Measurements from ENCODE around the gene MYRIP.
A peak's percentile ranks its signal among the peaks of the same experiment; 100 is the strongest.
"Not testable (repeated sequence)": the region's sequence is repeated elsewhere in the genome, so short reads cannot be mapped to it uniquely, and the experiment has no call there.

MYRIP gene

DNA sequence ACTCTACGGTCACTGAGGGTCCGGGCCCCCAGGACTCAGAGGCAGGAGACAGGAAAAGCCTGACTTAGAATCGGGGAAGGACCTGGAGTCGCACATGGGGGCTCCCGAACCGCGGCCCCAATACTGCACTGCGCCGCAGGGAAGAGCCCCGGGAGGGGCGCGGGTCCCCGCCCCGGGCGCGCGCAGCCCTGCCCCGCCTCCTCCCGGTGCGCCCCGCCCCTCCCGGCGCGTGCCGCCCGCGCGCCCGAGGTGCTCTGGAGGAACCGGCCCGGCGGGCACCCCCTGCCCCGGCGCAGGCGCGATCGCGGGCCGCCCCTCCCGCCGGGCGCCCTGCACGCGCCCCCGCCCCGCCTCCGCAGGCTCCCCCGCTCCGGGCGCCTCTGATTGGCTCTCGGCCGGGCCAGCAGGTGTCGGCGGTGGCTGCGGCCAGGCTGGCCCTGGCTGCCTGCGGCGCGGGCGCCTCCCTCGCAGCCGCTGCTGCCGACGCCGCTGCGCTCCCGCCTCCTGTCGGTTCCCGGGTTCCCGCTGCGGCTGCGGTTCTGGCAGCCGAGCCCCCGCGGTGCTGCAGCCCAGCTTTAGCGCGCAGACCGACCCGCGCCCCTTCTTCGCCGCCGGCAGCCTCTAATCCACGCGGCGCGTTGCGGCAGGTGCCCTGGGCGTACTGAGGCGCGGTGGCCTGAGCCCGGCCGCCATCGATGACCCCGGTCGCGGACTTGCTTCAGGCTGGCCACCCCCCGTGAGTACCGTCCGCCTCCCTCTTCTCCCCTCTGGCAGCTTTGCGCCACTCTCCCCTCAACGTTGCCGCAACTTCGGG is at the start of gene MYRIP:
MYRIP (plus strand) TSS at position 429 of the 814 bp plus-strand sequence. CDS start 91,208 bp downstream, outside the sequence.
- peak; percentile 35 for DNase-seq

DNA sequence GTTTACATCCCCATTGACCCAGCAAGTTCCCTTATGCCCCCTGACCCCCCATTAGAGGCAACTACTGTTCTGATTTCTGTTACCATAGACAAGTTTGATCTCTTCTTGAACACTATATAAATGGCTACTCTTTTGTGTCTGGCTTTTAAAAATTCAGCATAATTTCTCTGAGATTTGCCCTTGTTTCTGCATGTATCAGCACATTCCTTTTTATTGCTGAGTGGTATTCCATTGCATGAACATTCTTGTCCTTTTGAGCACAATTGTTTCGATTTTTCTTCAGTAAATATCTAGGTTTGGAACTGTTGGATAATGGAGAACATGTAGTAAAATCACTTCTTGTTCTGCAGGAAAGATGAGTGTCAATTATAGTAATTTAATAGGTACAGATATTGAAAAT is 49.1 kb upstream of the MYRIP start:
- DNase-seq = no peak

DNA sequence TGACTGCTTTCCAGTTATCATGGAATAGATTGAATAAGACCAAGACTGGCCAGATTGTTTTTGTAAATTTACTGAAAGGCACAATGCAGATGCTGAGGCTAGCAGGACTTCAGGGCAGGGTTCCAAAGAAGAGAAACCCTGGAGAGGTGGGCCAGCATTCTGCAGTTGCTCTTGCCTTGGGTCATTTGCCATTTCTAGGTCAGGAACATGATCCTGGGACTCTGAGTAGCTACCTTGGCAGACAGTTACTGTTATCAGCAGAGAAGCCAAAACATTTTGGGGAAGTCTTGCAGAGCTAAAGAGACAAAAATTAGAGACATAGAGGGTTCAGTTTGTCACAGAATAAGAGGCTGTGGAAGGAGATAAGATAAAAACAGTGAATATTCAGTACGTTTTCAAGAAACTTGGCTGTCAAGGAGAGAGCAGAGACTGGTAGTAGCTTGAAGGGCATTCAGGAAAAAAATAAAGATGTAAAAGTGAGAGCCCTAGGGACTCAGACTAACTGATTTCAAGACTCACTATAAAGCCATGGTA is 46.8 kb upstream of the MYRIP start:
- no peak for DNase-seq

DNA sequence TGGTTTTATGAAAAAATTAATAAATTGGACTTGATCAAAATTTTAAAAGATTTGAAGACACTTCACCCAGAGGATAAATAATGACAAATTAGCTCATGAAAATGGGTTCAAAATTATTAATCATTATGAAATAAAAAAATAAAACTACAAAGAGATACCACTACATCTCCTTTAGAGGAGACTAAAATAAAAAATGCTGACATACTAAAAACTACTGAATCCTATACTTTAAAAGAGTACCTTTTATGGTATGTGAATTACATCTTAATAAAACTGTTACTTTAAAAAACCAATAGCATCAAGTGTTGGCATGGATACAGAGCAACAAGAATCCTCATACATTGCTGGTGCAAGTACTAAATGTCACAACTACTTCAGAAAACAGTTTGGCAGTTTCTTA is 46.0 kb upstream of the MYRIP start:
- DNase-seq = no peak

DNA sequence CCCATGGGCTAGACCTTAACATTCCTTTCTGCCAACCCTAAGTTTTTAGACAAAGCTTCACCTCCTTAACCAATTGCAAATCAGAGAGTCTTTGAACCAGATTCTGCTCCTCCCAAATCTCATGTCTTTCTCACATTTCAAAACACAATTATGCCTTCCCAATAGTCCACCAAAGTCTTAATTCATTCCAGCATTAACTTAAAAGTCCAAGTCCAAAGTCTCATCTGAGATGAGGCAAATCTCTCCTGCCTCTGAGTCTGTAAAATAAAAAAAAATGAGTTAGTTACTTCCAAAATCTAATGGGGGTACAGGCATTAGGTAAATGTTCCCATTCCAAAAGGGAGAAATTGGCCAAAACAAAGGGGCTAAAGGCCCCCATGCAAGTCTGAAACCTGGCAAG is 43.8 kb upstream of the MYRIP start:
- DNase-seq = no peak

DNA sequence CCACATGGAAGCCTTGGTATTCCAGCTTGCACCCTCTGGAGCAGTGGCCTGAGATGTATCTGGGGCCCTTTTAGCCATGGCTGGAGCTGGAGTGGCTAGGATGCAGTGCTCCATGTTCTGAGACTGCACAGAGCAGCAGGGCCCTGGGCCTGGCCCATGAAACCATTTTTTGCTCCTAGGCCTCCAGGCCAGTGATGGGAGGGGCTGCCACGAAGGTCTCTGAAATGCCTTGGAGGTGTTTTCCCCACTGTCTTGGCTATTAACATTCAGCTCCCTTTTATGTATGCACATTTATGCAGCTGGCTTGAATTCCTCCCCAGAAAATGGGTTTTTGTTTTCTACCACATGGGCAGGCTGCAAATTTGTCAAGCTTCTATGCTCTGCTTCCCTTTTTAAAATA is 43.0 kb upstream of the MYRIP start:
- DNase-seq = no peak

DNA sequence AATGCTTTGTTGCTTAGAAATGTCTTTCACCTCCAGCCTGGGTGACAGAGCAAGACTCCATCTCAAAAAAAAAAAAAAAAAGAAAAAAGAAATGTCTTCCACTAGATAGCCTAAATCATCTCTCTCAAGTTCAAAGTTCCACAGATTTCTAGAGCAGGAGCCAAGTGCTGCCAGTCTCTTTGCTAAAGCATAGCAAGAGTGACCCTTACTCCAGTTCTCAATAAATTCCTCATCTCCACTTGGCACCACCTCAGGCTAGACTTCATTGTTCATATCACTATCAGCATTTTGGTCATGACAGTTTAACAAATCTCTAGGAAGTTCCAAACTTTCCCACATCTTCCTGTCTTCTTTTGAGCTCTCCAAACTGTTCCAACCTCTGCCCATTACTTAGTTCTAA is 42.5 kb upstream of the MYRIP start:
- not testable (repeated sequence) for DNase-seq

DNA sequence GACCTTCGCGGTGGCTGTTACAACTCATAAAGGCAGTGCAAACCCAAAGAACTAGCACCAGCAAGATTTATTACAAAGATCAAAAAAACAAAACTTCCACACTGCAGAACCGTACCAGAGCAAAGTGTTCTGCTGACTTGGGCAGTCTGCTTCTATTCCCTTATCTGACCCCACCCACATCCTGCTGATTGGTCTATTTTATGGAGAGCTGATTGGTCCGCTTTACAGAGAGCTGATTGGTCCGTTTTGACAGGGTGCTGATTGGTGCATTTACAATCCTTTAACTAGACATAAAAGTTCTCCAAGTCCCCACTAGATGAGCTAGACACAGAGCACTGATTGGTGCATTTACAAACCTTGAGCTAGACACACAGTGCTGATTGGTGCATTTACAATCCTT is 31.2 kb upstream of the MYRIP start:
- DNase-seq = not testable (repeated sequence)

DNA sequence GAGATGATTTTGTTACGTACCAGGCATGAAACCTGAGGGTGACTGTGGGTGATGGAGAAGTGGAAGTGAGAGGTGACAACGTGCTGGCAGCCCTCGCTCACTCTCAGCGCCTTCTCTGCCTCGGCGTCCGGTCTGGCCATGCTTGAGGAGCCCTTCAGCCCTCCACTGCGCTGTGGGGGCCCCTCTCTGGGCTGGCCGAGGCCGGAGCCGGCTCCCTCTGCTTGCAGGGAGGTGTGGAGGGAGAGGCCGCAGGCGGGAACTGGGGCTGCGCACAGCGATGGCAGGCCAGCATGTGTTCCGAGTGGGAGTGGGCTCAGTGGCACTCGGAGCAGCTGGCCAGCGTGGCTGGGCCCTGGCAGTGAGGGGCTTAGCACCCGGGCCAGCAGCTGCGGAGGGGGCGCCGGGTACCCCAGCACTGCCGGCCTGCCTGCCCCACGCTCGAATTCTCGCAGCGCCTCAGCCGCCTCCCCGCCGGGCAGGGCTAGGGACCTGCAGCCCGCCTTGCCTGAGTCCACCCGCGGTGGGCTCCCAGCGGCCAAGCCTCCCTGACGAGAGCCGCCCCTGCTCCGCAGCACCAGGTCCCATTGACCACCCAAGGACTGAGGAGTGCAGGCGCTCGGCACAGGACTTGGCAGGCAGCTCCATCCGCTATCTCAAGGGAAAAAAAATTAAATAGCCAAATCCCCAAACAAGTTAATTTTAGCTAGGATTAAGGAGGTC is 29.7 kb upstream of the MYRIP start:
- no peak for DNase-seq

DNA sequence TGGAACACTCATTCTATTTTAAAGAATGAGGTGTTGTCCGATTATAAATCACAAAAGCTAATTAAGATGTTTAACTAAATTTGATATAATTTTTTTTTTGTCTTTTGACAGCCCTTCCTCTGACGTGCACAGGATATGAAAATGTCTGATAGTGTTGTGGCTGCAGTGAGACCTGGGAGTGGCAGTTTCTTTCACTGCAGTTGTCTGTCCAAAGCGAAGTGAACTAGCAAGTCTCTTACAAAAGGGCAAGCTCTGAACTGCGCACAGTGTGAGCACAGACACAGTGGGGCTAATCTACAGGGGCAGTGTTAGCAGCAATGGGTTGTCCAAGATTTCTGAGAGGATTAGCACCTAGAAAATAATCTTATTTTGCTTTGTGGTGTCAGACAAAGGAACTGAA is 29.1 kb upstream of the MYRIP start:
- no peak for DNase-seq

DNA sequence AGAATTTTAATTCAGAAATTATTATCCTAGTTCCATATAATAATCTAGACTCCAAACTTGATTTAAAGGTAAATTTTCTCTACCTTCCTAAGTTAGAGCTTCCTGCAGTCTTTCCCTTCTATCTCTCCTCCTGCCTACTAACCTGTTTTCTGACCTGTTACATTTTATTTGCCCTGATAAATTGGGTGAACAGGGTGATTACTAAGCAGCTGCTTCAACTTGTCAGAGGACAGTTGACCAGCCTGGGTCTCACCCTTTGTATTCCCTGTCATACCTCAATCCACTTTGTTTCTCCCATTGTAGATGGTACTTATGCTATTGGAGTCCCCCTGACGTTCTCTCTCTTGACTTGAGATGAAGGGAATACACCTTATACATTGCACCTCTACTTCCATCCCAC is 28.4 kb upstream of the MYRIP start:
- DNase-seq = no peak

DNA sequence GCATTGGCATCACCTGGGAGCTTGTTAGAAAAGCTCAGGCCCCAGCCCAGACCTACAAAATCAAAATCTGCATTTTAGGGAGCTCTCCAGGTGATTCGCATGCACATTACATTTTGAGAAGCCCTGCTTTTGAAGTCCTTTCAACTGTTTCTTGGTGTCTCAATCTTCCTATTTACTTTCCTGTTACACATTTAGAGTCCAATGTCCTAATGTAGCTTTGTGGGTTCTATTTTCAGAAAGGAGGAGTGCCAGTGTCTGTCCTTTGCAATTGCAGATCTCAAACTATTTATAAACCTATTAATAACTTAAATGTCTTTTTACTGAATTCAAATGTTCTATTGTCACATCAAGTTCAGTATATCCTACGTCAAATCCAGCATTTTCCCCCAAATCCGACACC is 27.8 kb upstream of the MYRIP start:
- no peak for DNase-seq

DNA sequence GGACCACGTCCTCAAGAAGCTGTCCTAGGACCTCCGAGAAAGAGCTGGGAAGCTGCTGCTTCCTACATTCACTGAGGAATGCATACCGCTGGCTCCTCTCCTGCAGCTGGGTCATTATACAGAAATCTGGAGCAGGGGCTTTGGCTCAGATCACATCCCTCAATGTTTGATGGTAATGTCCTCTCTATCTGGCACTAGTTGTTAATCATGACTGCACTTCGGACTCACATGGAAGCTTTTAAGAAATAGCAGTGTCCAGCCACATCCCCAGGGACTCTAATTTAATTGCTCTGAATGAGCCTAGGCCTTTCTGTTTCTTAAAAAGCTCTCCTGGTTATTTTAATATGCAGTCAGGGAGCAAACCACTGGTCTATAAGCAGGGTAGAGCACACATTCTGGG is 25.7 kb upstream of the MYRIP start:
- DNase-seq = no peak

DNA sequence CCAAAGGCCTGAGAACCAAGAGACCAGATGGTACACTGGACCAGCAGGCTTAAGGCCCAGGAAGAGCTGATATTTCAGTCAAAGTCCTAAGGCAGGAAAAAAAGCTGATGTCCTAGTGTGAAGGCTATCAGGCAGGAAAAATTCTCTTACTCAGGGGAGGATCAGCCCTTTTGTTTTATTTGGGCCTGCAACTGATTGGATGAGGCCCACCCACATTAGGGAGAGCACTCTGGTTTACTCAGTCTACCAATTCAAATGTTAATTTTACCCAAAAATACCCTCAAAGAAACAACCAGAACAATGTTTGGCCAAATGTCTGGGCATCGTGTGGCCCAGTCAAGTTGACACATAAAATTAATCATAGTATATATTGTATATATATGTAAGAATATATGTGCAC is 24.5 kb upstream of the MYRIP start:
- no peak for DNase-seq

DNA sequence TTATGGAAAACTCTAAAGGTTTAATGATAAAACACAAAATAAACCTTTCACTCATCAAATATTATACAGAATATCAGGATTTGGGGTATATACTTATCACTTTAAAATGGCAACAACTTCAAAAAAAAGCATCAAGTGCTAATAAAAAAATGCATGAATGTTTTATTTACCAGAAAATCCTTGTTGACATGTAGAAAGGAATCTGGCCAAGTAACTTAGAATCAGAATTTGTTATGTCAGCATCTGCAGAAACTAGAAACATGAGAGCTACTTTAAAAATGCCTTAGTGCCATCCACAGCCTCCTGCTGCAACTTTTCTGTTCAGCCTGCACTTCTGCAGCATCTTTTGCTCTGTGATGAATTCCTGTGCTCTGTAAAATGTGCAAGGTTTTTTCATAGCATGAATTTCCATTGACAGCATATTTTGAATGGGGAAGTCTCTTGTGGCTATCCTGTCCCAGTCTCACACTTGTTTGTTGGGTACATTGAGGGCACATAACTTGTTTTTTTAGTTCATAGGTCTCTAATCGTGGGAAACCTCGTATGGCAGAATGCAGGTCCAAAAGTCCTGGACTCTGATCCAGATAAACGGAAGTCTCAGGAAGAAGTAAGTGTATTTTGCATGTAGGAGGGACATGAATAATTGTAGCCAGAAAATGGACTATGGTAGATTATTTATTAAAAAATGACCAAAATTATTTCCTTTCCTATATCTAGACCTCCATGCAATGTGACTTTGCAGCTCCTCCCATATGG is 21.1 kb upstream of the MYRIP start:
- DNase-seq = no peak

DNA sequence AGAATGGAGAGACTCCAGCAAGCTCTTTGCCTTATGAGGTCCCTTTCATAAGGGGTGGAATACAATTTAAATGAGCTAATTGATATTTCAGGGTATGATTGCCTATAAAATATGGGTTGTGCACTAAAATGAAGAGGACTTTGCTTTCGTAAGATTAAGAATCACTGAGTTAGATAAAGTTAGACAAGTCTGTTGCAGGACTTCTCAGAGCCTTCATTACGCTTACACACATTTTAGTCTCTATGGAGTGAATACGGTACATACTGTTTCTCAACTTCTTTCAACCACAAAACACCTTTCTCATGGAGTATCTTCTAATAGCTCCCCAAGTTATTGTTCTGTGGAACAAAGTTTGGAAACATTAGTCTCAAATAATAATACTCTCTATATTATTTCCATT is 17.8 kb upstream of the MYRIP start:
- DNase-seq = no peak

DNA sequence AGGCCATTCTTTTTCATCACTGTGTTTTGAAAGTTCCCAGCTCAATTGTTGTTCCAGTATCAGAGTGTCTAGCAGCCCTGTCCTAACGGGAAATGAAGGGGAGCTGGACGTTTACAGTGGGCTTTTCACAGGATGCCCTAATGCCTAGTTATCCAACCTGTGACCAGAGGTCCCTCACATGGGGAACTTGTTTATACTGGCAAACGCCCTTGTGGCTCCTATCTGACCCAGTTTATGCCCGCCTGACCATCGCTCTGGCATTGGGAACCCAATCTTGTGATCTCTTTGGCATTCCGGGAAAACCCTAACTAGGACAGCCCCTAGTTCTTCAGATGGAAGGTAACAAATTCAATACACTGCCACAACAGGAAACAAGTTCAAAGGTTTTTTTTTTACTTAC is 14.5 kb upstream of the MYRIP start:
- DNase-seq = no peak

DNA sequence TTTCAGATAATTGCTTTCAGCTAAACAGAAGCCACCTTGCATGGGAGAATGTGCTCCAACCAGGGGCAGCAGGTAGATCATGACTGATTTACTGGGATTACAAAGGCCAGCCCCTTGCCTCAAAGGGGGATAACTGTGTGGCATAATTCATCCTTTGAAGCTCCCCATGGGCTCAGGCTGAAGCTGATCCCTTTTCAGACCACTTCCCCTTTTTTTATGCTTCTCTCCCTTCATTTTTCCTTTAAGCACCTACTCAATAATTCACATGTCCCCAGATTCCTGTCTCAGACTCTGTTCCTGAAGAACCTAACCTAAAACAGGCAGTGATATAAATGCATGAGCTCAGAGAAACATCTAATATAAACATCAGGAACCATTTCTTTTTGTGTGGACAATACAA is 8.2 kb upstream of the MYRIP start:
- no peak for DNase-seq

DNA sequence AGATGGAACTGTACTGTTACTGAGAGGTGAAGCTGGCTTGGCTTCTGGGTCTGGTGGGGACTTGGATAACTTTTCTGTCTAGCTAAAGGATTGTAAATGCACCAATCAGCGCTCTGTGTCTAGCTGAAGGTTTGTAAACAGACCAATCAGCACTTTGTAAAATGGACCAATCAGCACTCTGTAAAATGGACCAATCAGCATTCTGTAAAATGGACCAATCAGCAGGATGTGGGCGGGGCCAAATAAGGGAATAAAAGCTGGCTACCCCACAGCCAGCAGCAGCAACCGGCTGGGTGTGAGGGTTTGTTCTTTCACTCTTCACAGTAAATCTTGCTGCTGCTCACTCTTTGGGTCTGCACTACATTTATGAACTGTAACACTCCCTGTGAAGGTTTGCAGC is 6.9 kb upstream of the MYRIP start:
- not testable (repeated sequence) for DNase-seq

DNA sequence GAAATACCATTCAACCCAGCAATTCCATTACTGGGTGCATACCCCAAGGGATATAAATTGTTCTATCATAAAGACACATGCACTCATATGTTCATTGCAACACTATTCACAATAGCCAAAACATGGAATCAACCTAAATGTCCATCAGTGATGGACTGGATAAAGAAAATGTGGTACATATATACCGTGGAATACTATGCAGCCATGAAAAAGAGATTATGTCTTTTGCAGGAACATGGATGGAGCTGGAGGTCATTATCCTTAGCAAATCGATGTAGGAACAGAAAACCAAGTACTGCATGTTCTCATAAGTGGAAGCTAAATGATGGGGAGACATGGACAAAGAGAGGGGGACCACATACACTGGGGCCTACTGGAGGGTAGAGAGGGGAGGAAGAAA is 5.5 kb upstream of the MYRIP start:
- no peak for DNase-seq

DNA sequence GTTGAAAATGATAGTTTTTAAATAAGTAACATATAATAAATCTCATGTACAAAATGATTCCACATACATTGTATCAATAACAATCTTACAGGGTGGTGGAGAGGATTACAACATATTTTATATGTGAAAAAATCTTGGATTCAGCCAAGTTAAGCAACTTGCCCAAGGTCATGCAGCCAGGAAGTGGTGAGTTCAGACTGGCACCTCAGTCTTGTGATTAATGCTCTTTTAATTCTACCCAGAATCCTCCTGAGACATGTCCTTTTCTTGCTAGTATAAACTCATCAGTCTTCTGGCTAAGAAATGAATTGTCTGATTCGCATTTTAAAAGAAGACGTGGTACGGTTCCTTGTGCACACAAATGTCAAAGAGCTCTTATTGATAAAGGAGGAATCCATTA is 4.5 kb upstream of the MYRIP start:
- DNase-seq = no peak

DNA sequence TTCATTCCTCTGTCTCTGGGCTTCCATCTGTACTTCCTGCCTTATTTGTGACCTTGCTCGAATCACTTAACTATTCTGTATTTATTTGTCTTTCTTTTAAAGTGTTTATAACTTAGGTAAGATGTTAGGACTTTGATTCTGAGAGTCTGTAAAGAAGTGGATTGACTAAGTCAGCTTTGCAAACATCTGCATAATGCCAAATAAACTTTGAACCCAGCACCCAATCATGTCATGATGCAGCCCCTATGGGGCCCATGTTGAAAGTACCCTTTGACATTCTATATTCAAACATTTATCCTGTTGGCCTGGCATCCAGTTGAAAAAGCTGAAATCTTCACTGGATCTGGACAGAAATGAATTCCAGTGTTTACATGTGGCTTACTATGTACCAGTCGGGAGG is 3.8 kb upstream of the MYRIP start:
- no peak for DNase-seq

DNA sequence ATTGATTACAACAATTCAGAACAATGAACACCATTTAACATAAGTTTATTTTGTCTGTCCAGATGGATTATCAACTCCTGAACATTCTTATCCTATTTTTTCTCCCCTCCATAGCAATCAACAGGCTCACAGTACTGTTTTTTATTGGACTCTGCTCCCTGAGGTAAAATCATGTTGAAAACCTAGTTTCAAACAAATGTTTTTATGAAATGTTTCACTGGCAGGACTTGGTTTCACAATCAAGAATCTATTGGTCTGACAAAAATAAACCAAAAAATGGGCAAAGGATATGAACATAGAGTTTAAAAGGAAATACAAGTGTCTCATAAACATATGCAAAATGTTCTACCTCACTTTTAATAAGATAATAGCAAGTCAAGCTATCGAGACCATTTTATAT is 2.6 kb upstream of the MYRIP start:
- no peak for DNase-seq

All from stimulated activated CD4-positive, alpha-beta T cell treated with anti-CD3 and anti-CD28 coated beads, Interleukin-15, amount 100 ng/mL, for 24 hours (primary cell).